NCI-H1105 (cell line): ENCODE data around the gene RBBP8.
"Not testable (repeated sequence)": the region's sequence is repeated elsewhere in the genome, so short reads cannot be mapped to it uniquely, and the experiment has no call there.

Experiments used
- DNase-seq: peaks from one replicate; lab custom pipeline; 2025; lab: John Stamatoyannopoulos, UW

RBBP8 gene

DNA sequence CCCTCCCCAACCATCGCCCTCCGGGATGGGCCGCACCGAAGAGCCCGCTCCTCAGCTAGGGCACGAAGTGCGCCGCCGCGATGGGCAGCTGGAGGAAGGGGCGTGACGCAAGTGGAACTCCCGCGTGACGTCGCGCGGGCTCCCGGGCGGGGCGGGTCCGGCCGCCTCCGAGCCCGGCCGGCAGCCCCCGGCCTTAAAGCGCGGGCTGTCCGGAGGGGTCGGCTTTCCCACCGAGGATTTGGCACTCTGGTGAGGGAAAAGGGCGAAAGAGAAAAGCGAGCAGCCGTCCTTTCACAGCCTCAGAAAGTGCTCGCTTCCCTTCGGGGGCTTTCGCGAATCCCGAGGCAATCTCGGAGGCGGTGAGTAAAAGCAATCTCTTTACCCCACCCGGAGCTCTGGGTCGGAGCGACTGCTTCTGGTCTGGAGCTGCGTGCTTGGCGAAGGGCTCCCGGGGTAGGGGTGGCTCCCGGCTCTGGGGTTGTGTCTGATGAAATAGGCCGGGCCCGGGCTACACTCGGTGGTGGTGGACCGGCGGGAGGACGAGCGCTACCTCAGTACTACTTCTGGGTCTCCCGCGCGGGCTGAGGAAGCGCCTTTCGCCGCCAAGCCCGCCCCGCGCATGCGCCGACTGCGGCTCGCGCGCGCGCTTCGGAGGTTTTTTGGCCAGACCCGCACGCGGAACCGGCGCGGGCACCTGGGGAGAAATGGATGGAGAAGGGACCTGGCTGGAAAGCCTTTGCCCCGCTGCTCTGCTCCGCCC is at the start of gene RBBP8:
Gene RBBP8, plus strand, starts transcription at position 123 of the 760 bp plus-strand sequence. CDS start 3,524 bp downstream, outside the sequence.
- DNase-seq: peak; percentile 89

DNA sequence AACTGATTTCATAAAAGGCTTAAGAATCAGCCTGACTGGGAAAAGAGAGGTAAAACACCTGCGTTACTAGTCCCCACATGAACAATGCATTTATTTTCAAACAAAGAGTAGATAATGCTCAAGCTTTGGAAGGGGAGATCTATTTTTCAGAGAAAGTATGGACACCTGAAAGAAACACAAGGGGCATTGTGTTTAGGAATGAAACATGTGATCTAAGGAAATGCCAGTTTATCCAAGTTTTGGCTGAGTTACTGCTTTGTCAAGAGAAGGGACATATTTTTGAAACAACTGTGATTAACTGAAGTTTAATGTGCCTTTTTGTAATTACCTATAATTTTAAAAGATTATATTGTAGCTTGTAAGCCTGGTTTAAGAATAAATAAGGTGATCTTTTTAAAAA is 49.3 kb upstream of the RBBP8 start:
- DNase-seq: no peak

DNA sequence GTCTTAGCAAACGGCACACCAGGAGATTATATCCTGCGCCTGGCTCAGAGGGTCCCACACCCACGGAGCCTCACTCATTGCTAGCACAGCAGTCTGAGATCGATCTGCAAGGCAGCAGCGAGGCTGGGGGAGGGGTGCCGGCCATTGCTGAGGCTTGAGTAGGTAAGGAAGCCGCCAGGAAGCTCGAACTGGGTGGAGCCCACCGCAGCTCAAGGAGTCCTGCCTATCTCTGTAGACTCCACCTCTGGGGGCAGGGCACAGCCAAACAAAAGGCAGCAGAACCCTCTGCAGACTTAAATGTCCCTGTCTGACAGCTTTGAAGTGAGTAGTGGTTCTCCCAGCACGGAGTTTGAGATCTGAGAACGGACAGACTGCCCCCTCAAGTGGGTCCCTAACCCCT is 47.4 kb upstream of the RBBP8 start:
- not testable (repeated sequence) for DNase-seq

DNA sequence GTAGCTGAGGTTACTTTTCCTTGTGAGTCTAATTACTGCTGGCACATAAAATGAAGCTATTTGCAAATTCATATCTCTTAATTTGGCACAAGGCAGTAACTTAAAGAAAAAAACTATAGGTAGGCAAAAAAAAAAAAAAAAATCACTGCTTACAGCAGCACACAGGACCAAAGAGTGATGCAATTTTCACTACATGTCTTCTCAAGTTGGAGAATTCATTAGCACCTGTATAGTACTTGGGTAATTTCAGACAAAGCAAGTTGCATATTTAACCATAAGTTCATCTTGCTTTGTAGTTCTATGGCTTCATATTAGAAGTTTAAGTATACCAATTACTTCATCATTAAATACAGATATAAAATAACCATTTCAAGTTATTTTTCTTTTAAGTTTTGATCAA is 33.7 kb upstream of the RBBP8 start:
- no peak for DNase-seq

DNA sequence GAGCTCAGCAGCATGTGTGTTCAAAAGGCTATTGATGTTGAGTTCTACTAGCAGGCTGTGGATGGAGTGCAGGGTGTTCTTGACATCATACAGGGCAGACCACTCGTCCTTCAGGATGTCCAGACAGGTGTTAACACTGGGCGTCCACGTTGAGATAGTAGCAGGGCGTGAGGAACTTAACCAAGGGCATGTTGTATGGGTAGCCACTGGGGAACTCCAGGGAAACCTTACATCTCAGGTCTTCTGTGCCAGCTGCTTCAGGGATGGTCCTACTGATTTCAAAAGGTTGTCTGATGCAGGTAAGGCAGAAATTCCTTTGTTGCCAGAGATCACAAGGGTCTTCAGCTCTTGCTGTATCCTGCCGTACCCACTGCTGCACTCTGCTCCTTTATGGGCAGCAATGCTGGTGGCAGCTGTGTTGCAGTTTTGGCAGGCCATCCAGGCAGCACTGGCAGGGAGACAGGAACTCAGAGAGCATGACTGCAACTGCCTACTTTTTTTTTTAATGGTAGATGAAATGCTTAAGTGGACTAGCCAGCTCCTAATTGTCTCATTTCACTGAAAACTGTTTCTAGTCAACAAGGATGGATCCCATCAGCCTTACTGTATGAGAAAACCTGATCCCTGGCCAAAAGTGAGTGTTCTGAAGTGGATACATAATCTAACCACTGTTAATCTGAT is 32.4 kb upstream of the RBBP8 start:
- peak; percentile 75 for DNase-seq

DNA sequence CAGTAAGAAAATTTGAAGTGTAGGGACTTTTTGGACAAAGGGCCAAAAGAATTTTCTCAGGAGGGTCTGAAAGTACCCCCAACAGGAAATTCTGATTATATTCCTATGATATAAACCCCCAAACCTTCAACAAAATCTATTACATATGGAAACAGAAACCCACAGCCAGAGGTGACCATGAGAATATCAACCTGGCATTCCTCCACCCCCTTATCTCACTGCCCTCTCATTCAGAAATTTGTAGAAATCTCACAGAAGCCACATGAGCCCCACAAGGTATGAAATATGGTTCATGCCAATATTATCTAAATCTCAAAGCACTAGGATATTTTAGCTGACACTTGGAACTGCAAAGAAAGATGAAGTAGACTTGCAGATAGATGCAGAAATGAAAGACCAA is 31.0 kb upstream of the RBBP8 start:
- no peak for DNase-seq

DNA sequence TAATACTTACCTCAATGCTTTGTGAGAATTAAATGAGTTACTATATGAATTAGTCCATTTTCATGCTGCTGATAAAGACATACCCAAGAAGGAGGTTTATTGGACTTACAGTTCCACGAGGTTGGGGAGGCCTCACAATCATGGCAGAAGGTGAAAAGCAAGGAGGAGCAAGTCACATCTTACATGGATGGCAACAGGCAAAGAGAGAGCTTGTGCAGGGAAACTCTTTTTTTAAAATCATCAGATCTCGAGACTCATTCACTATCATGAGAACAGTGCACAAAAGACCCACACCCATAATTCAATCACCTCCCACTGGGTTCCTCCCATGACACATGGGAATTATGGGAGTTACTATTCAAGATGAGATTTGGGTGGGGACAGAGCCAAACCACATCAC is 29.9 kb upstream of the RBBP8 start:
- not testable (repeated sequence) for DNase-seq

DNA sequence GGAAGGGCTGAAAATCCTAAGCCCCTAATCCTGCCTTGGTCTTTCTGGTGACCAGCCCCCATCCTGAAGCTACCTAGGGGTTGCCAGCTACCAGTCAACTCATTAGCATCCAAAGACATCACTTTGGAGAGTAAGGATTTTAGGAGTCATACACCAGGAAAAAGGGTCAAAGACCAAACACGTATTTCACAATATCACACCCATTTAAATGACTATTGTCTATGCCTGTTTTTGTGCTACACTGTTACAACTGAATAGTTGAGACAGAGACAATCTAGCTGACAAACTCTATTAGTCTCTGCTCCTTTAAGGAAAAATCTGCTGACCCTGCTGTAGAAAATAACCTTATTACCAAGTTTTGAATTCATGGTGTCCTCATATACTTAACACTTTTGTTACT is 21.0 kb upstream of the RBBP8 start:
- DNase-seq: no peak

DNA sequence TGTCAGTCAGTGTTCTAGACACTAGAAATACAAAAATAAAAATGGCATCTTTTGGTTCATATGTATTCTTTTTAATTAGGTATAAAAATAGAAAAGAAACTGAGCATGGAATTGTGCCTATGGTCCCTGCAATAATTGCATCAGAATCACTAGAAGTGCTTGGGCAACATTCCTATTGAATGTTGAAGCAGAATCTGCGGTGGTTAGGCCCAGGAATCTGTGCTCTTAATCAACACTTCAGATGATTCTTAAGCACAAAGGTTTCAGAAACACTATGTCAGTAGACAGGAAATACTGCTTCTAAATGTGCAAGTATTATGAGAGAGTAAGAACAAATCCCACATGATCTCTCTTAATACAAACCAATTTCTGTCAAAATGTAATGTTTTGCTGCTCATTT is 20.3 kb upstream of the RBBP8 start:
- no peak for DNase-seq

DNA sequence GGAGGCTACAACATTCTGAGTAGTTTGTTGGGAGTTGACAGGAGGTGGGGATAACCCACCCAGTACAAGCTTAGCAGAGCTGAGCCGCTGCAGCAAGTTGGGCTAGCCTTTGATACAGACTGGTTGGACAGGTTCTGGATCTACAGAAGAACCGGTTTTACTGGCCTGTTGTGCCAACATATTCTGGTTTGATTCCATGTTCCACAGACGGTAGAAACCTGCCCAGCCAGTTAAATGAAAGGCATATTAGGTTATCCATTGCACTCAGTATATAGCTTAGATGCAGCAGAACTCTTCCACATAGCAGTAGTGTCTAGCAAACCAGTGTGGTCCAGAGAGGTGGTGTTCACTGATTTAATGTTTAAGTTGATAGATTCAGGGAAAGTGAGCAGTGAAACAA is 19.3 kb upstream of the RBBP8 start:
- DNase-seq: peak; percentile 79

DNA sequence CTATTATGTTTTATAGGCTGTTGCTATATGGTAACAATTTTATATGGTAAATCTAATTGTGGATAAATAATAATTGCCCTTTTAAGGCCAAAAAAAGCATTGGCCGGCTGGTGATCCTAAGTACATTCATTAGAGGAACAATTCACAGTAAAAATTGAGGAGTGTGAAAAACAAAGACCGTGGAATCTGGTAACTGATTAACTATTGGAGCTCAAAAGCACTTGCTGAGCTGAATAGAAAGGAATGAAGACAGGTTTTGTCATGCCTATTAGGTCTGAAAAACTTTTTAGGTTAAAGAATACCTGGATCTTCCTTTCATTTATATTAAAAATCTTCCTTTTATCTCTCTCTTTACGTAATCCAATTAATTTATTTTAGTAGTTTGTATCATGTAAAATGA is 18.5 kb upstream of the RBBP8 start:
- no peak for DNase-seq

DNA sequence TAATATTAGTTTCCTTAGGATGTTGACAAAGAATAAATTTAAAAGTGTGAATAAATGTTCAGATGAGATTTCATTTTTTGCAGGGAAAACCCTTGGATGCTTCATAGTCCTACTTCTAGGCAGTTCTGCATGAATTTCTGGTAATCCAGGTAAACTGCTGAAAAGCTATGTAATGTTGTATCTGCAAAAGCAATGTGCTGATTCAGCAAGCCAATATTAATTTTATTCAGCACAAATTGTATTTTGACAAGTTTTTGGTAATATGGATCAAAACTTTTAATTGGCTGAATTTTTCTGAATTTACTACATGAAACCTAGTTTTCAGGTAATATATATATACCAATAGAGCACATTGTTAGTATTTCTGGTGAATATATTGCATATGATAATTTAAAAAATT is 17.8 kb upstream of the RBBP8 start:
- DNase-seq: no peak

DNA sequence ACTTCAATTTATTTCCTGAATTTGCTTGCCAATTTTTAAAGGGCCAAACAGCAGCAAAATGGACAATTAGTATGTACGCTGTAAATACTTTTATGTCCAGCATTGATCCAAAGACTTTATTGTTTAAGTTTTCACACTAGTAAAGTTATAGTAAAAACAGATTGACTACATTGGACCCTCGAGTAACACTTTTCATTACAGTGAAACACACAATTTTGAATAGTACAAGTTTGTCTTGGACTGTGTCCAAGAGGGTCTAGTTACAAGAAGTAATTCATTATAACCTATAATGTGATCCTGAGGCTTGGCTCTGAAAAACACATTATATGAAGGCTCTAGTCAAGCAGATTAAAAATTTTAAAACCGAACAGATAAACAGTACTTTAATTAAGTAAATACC is 11.4 kb upstream of the RBBP8 start:
- peak; percentile 79 for DNase-seq

DNA sequence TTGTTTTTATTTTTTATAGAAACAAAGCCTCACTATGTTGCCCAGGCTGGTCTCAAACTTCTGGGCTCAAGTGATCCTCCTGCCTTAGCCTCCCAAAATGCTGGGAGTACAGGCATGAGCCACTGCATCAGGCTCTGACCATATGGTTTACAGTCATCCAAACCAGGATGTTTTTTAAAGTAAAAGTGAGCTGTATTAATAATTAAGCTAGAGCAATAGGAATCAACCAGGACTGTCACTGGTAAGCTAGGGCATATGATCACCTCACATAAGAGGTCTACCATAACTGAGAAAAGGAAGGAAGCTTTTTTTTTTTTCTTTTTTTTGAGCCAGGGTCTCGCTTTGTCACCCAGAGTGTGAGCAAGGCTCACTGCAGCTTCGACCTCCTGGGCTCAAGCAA is 8.5 kb upstream of the RBBP8 start:
- DNase-seq: no peak

DNA sequence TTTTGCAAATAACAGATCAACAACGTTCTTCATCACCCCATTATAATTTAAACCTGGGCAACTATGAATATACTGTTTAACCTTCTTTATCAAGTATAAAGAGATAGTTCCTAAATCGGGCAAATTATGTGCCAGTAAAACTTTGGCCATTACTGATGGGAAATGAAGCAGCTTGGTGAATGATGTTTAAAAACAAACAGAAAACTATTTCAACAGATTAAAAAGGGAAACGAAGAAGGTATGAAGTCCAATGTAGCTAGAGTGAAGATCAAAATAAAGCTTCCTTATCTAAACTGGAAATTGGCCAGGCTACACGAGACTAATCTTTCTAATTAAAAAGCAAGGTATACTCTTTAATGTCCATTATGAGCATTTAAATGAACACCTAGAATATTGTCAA is 6.7 kb upstream of the RBBP8 start:
- no peak for DNase-seq

DNA sequence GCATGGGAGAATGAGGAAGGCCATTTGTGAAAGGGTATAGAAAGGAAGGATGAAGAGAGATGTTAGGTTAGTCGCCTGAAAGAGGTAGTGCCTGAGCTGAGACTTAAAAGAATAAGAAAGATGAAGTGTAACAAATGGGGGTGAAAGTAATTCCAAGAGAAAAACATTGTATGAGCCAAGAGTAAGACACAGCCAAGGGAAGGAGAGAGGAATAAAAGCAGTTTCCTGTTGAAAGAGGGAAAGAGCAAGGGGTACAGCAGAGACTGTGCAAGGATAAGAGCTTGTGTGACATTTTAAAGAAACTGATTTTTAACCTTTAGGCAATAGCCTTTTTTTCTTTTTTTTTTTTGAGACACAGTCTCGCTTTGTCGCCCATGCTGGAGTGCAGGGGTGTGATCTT is 4.8 kb upstream of the RBBP8 start:
- no peak for DNase-seq

DNA sequence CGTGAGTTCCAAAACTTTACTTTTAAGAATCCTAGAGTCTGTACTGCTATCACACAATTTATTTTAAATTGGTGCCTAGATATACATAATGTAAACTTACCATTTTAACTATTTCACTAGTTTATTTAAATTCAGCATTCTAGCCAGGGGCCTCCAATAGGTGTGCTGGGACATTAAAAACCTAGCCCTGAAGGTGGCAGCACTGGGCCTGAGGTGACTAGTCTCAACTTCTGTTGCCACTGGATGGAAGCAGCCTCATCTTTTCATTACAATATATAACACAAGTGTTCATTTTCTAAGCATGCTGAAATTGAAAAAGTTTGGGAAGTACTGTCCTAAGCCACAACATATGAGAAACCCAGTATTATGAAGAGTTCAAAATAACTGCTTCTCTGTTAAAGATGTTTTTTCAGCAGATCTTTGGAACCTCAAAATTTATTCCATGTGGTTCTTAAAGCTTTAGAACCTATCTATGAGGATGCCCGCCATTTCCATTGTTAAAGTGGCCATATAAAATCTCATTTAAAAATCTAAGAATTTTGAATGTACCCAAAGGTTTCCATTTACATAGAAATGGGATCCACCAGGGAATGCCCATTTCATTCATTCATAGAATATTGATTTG is 2.9 kb upstream of the RBBP8 start:
- peak; percentile 65 for DNase-seq

DNA sequence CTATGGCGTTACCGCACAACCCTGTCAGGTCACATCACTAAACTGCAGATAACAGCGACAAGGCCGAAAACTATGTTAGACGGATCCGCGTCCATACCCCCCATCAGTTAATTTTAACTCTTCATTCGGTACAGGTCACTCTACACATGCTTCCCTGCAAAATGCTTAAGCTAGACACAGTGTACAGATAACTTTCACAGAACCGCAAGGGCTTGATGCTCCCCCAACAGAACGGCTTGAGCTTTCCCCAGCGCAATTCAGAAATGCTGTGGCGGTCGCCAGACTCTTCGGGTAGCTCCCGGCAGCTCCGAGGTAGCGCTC is 283 bp upstream of the RBBP8 start:
- no peak for DNase-seq

DNA sequence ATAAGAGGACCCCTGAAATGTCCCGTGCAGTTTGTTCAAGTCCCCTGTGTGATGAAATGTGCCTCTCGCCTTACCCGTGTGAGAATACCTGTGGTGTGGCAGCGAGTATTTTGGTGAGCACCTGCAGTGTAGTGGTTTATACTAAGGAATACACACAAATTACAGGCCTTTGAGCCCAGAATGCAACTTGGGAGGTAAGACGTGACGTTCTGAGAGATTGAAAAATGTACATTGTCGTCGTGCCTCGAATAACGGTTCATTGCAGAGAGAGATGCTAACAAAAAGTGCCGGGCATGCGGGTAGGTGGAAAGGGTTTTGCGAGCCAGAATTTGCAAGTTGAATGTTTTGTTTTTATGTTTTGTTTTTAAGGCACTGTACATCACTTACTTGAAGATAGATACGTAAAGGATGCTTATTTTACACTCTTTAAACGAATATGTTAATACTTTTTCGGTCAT is 867 bp downstream of the RBBP8 start:
- DNase-seq: peak; percentile 46

DNA sequence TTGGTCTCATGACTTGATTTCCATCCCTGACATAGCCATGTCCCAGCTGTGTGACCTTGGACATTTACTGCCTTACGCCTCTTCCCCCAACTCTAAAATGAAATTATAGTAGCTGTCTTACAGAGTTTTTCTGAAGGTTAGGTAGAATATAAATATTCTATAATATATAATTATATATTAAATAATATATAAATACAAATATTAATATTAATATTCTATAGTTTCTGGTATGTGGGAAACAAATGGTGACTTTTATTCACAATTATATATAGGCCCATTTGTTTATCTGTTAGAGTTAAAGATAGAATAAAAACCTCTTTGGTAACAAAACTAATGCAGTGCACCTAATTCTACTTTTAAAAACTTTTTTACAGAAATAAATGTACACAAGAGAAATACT is 1.7 kb downstream of the RBBP8 start:
- no peak for DNase-seq

DNA sequence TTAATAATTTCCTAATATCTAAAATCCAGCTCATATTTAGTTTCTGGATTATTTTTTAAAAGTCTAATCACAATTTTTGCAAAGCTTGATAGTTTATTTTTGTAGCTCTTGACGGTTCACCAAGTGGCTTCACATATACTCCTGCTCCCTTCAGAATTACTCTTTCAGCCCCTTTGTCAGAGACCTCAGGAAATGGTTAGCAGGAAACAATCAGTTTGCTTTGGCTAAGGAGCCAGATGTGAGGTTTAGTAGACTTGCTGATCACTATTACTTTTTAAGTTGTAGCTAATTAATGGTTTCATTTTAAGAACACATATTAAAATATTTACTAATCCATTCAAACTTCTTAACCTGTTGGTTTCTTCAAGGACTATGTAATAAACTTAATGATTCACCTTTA is 2.3 kb downstream of the RBBP8 start:
- no peak for DNase-seq

DNA sequence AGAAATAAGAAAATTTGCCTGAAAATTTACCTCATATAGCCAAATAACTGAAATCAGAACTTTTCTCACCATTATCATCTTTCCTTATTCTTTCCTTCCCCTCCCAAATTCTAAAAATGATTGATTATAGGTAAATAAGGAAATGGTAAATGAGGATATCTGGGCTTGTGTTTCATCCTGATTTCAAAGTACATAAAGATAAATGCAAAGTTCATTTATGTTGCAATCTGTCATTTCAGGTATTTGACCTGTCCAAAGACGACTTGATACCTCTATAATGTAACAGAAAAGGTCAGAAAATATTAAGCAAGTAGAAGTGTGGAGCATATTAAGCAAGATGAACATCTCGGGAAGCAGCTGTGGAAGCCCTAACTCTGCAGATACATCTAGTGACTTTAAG is 3.4 kb downstream of the RBBP8 start:
- DNase-seq: no peak

DNA sequence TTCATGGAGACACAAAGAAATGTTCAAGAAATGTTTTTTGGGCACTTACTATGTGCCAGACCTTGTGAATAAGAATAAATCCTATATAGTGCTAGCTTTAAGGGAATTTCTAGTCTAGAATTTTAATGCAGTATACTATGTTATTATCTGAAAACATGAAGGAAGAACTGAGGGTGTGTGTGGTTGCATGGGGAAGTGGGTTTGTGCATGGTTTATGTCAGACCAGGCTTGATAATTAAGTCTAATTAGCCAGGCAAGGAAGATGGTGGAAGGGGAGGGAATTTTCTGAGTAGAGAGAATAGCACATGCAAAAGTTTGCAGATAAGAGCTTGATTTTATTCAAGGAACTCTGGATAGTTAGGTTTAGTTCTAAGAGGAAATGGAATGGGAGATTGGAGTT is 6.5 kb downstream of the RBBP8 start:
- no peak for DNase-seq
